Measurements from ENCODE around the gene GNGT1.

The GNGT1 gene

DNA sequence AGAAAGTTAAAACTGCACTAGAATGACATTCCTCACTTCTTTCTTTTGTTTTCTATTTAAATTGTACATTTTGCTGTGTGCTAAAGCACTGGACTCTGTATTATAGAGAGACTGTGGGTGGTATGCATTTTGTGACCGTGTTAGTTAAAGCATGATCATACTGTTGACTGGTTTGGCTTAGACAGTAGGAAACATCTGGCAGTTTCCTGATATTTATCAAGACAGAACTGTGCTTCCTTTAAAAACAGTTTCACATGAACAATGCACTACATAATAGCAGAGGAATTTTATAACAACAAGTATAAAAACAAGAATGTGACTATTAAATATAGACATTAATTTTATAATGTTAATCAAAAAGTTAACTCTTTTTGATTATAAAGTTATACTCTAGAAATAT lies 38.3 kb downstream of the GNGT1 start:
- DNase-seq, result peak; percentile 51

- DNase-seq, result no peak
These were observed 38.7 kb downstream of the GNGT1 start for GRCh38 chr7:93945083-93945482.

- no peak for DNase-seq
These were observed 39.6 kb downstream of the GNGT1 start for GRCh38 chr7:93945756-93946535.

GRCh38 chr7:93948106-93948505 lies 41.7 kb downstream of the GNGT1 start:
- no peak for DNase-seq

GRCh38 chr7:93948873-93949272 lies 42.5 kb downstream of the GNGT1 start:
- no peak for DNase-seq

- DNase-seq, result no peak
These were observed 43.1 kb downstream of the GNGT1 start for GRCh38 chr7:93949423-93949822.

DNA sequence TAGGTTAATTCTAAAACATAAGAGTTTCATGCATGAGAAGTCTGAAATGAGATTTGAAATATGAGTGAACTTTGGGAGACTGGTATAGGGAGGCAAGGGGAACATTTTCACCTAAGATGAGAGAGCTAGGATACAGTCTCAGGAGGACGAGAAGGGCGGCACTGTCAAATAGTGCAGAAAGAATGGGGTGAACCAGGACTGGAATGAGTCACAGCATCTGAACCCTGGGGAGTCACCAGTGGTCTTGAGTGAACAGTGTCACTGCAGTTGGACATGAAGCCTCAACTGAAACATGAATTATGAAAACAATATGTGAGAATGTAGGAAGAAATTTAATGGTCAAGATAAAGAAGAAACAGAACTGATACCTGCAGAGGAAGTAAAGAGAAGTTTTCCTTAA lies 48.9 kb downstream of the GNGT1 start:
- DNase-seq, result no peak

DNA sequence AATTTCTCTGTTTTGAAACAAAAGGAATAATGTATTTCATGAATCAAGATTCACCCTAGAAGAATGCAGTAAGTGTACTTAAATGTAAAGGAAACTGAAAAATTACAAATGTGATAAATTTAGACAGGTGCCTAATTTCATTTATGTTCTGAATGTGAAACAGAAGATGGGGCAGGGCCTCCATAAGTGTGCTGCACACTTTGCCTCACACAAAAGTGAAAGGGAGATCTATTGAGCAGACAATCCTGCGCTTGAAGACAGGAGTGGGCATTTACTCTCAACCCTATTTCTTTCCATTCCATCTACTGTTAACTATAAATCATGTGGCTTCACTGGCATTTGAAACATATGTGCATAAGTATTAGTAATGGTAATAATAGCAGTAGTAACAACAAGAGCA lies 51.4 kb downstream of the GNGT1 start:
- no peak for DNase-seq

GRCh38 chr7:93958216-93958615 lies 51.8 kb downstream of the GNGT1 start:
- no peak for DNase-seq

DNA sequence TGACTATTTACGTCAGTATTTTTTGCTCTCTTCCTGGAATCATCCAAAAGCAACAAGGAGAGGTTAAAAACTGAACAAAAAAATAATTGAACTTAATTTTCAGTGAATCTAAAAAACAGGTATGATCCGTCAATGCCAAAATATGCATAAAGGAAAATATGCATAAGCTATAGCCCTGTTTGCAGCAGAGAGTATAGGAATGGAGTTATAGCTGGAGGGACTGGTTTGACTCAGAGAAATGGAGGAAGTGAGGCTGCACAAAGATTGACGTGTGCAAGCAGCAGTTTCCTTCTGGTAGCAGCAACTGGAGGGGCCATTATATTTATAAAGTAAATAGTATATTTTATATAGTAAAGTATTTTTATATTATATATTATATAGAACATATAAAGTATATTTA lies 52.3 kb downstream of the GNGT1 start:
- DNase-seq, result no peak
